ENCODE data around the gene EFNA1.

GRCh38 chr1:155128755-155129473, 1.2 kb downstream of the EFNA1 start:
- TF ChIP-seq, protein P1, sequence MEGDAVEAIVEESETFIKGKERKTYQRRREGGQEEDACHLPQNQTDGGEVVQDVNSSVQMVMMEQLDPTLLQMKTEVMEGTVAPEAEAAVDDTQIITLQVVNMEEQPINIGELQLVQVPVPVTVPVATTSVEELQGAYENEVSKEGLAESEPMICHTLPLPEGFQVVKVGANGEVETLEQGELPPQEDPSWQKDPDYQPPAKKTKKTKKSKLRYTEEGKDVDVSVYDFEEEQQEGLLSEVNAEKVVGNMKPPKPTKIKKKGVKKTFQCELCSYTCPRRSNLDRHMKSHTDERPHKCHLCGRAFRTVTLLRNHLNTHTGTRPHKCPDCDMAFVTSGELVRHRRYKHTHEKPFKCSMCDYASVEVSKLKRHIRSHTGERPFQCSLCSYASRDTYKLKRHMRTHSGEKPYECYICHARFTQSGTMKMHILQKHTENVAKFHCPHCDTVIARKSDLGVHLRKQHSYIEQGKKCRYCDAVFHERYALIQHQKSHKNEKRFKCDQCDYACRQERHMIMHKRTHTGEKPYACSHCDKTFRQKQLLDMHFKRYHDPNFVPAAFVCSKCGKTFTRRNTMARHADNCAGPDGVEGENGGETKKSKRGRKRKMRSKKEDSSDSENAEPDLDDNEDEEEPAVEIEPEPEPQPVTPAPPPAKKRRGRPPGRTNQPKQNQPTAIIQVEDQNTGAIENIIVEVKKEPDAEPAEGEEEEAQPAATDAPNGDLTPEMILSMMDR (IDR thresholded peaks at IDR 0.05): no peak
- TF ChIP-seq POLR2A (IDR thresholded peaks at IDR 0.05): no peak
- no peak for TF ChIP-seq POLR2AphosphoS5 (IDR thresholded peaks at IDR 0.05)
- TF ChIP-seq EP300 (IDR thresholded peaks at IDR 0.05): no peak
